Body of pancreas (tissue), 4 donors: ENCODE data around the gene DYNC2H1. TPM values are rescaled to one million over a fixed set of nuclear protein-coding genes. Genes with fewer than 3 reads are reported as not detected.

ENCODE experiments used
- ATAC-seq: fragments of 150-250 bp; one replicate; pipeline ENCODE4 v1.9.1; 2016
- DNase-seq, 4 donors: peaks; one replicate each; pipeline ENCODE4 v3.0.0-alpha.2; 2019
- H3K27ac ChIP-seq, 4 donors: fragments of 200-600 bp; sonication (generic); 1 replicate in 3 of 4; 2 replicates in 1 of 4; pipeline versions ENCODE4 v1.5.1 to v1.6.1; 2016 to 2019; ENCODE audit warnings: mild to moderate bottlenecking in 1 of 4, mixed read lengths in 1 of 4, moderate library complexity in 1 of 4
- H3K27me3 ChIP-seq, 2 donors: fragments of 200-600 bp; sonication (generic); one replicate each; pipeline ENCODE4 v1.6.0; 2016; ENCODE audit warnings: mild to moderate bottlenecking in 1 of 2
- H3K36me3 ChIP-seq, 2 donors: fragments of 200-600 bp; sonication (generic); replicated peaks in 1 of 2; 2 replicates each; pipeline ENCODE4 v1.5.1; 2016; ENCODE audit warnings: low read depth in 2 of 2; ENCODE audit not compliant: insufficient read depth in 1 of 2
- H3K4me1 ChIP-seq: fragments of 200-600 bp; sonication (generic); one replicate; pipeline ENCODE4 v1.6.0; 2016
- H3K4me3 ChIP-seq, 2 donors: fragments of 200-600 bp; sonication (generic); 1 replicate in 1 of 2; 2 replicates in 1 of 2; pipeline ENCODE4 v1.5.1; 2016 to 2019
- H3K9me3 ChIP-seq, 3 donors: fragments of 200-600 bp; sonication (generic); 1 replicate in 2 of 3; 2 replicates in 1 of 3; pipeline ENCODE4 v1.5.1; 2016
- CTCF ChIP-seq, 7 experiments: fragments of 450-650 bp in 4 of 7; fragments of 200-600 bp in 3 of 7; sonication (generic) in 3 of 7; IDR thresholded peaks; one replicate each; pipeline ENCODE4 v1.5.1; 2016 to 2019; ENCODE audit warnings: antibody characterized with exemption in 7 of 7
- POLR2A ChIP-seq, 3 donors: fragments of 450-650 bp; IDR thresholded peaks; one replicate each; pipeline ENCODE4 v1.6.1; 2016; ENCODE audit warnings: antibody characterized with exemption in 3 of 3, mild to moderate bottlenecking in 2 of 3
- WGBS, 2 donors: methylation state at CpG; one replicate each; pipeline ENCODE4 v1.1.5; 2017; 5-methylcytosine and 5-hydroxymethylcytosine counted together
- intact Hi-C: fragments of 100-400 bp; cut with DNase I; formaldehyde crosslinking; loops from one replicate; pipeline ENCODE4 v1.15.1; 2023
- total RNA-seq, 2 donors: library from RNA; depleted of rRNA; stranded (reverse); fragments of >200 nt; gene quantifications; one replicate each; pipeline ENCODE4 v1.1.0, GENCODE V29; 2016

DYNC2H1 gene
- total RNA-seq, 2 donors from 2014 or later, result 12.2 to 19.5 TPM

- no peaks in the 10 kb centered on the region for H3K9me3 ChIP-seq
- no peak overlapping the region for H3K4me3 ChIP-seq
- H3K36me3 ChIP-seq, result no peaks in the 10 kb centered on the region
- no peaks in the 10 kb centered on the region for H3K4me1 ChIP-seq
- H3K27me3 ChIP-seq, result no peaks in the 10 kb centered on the region
- intact Hi-C loops, result no loop called here
- DNase-seq (no peak), ATAC-seq (no peak)
- TF ChIP-seq CTCF (IDR thresholded peaks at IDR 0.05), result no peak
- no peak for TF ChIP-seq POLR2A (IDR thresholded peaks at IDR 0.05)
- 72 to 85% methylated on average over 6 of the region's 6 CpGs for WGBS, 2 donors
- H3K27ac ChIP-seq, result no peak overlapping the region
Measured at GRCh38 chr11:103241574-103241973, 132.3 kb downstream of the DYNC2H1 start.

- no peaks in the 10 kb centered on the region for H3K27me3 ChIP-seq
- TF ChIP-seq CTCF (IDR thresholded peaks at IDR 0.05) (no peak), POLR2A (IDR thresholded peaks at IDR 0.05) (no peak)
- intact Hi-C loops, result no loop called here
- no peak for ATAC-seq
- H3K36me3 ChIP-seq, result no peaks in the 10 kb centered on the region
- H3K27ac ChIP-seq, result no peak overlapping the region
- no peak overlapping the region for H3K4me3 ChIP-seq
- no peaks in the 10 kb centered on the region for H3K9me3 ChIP-seq
- DNase-seq, result no peak
- no peaks in the 10 kb centered on the region for H3K4me1 ChIP-seq
Measured at GRCh38 chr11:103254123-103254522, 144.9 kb downstream of the DYNC2H1 start.

- no peak for DNase-seq
- H3K4me3 ChIP-seq, result no peak overlapping the region
- H3K36me3 ChIP-seq, result no peaks in the 10 kb centered on the region
- WGBS, 2 donors, result 71 to 73% methylated on average over 4 of the region's 4 CpGs
- H3K27ac ChIP-seq, result no peak overlapping the region
- intact Hi-C loops, result no loop called here
- H3K4me1 ChIP-seq, result no peaks in the 10 kb centered on the region
- ATAC-seq, result no peak
- TF ChIP-seq CTCF (IDR thresholded peaks at IDR 0.05) (no peak), POLR2A (IDR thresholded peaks at IDR 0.05) (no peak)
- no peaks in the 10 kb centered on the region for H3K9me3 ChIP-seq
- H3K27me3 ChIP-seq, result no peaks in the 10 kb centered on the region
Measured at GRCh38 chr11:103257360-103257759, 148.1 kb downstream of the DYNC2H1 start.

- intact Hi-C loops, result no loop called here
- WGBS, 2 donors, result 92 to 100% methylated on average over 7 to 9 of the region's 9 CpGs
- DNase-seq, result no peak
- Histone ChIP-seq H3K4me1 (no peaks in the 10 kb centered on the region), H3K4me3 (no peak overlapping the region), H3K27me3 (no peaks in the 10 kb centered on the region), H3K9me3 (no peaks in the 10 kb centered on the region), H3K36me3 (no peaks in the 10 kb centered on the region), H3K27ac (no peak overlapping the region)
- ATAC-seq, result no peak
- no peak for TF ChIP-seq CTCF (IDR thresholded peaks at IDR 0.05)
- TF ChIP-seq POLR2A (IDR thresholded peaks at IDR 0.05), result no peak
Measured at GRCh38 chr11:103266167-103266831, 157.1 kb downstream of the DYNC2H1 start.

GRCh38 chr11:103272876-103273275, 163.7 kb downstream of the DYNC2H1 start:
- DNase-seq (no peak), ATAC-seq (no peak)
- intact Hi-C loops, result no loop called here
- H3K4me3 ChIP-seq, result no peak overlapping the region
- TF ChIP-seq POLR2A (IDR thresholded peaks at IDR 0.05), result no peak
- no peak for TF ChIP-seq CTCF (IDR thresholded peaks at IDR 0.05)
- no peaks in the 10 kb centered on the region for H3K36me3 ChIP-seq
- H3K4me1 ChIP-seq, result no peaks in the 10 kb centered on the region
- H3K27me3 ChIP-seq, result no peaks in the 10 kb centered on the region
- H3K27ac ChIP-seq, result no peak overlapping the region
- H3K9me3 ChIP-seq, result no peaks in the 10 kb centered on the region
- WGBS, 2 donors, result 98 to 100% methylated on average over 2 of the region's 2 CpGs
